Peyer's patch (tissue), 4 donors: Measurements from ENCODE around the gene DBNDD1.

ENCODE experiments used
- CTCF ChIP-seq, 6 experiments: fragments of 450-650 bp in 4 of 6; fragments of 200-600 bp in 2 of 6; sonication (generic) in 1 of 6; IDR thresholded peaks; one replicate each; pipeline ENCODE4 v1.5.1; 2017 to 2019; ENCODE audit warnings: antibody characterized with exemption in 6 of 6, mild to moderate bottlenecking in 3 of 6, moderate library complexity in 1 of 6
- POLR2A ChIP-seq, 2 donors: fragments of 450-650 bp; IDR thresholded peaks; one replicate each; pipeline ENCODE4 v1.5.1; 2017; ENCODE audit warnings: antibody characterized with exemption in 2 of 2, mild to moderate bottlenecking in 2 of 2, moderate library complexity in 2 of 2

GRCh38 chr16:90061437-90061836 lies 42.2 kb upstream of the DBNDD1 start:
- TF ChIP-seq CTCF (IDR thresholded peaks at IDR 0.05) (no peak), POLR2A (IDR thresholded peaks at IDR 0.05) (no peak)
